HG02571 (cell line): ENCODE results near the gene FAM135A.

ENCODE experiments used
- ATAC-seq: cut with Tn5 transposase; IDR thresholded peaks from one replicate; pipeline ENCODE4 v1.9.1; 2021; ENCODE audit warnings: mild to moderate bottlenecking, moderate library complexity; ENCODE audit not compliant: unreplicated experiment

FAM135A gene

DNA sequence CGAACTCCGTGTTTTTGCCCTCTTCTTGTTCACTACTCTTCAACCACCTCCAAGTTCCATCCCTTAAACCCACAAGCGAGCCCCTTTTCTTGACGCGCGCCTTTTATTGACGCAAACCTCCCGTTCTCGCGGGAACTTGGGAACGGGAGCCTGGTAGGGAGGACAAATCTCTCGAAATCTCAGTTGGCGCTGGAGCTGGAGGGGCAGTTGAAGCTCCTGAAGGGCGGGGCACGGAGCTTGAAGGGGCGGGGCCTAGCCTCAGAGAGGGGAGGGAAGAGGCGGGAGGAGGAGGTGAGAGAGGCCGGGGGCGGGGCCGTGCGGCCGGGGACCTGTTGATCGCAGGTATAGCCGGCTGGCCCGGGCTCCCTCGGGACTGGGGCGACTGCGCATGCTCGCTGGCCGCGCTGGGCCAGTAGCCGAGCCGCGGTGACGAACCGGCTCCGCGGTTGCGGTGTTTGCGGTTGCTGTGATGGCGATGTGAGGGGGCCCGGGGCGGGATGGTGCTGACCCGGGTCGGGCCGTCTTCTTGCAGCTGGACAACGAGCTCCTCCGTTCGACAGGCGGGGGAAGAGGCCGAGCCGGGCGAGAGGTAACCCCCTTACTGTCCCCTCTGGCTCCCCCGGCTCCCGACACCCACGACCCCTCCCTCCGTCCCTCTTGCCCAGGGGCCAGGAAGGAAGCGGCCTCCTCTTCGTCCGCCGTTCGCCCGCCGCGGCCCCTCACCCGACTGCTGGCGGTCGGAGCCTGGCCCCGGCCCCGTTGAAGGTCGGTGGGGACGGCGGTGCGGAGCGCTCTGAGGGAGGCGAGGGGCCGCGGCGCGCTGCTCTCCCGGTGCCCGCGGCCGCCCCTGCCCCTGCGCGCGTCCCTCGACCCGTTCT is at the start of gene FAM135A:
FAM135A (plus strand) TSS at position 395 of the 878 bp plus-strand sequence. CDS start 14,835 bp downstream, outside the sequence.
- peak; percentile 88 for ATAC-seq

DNA sequence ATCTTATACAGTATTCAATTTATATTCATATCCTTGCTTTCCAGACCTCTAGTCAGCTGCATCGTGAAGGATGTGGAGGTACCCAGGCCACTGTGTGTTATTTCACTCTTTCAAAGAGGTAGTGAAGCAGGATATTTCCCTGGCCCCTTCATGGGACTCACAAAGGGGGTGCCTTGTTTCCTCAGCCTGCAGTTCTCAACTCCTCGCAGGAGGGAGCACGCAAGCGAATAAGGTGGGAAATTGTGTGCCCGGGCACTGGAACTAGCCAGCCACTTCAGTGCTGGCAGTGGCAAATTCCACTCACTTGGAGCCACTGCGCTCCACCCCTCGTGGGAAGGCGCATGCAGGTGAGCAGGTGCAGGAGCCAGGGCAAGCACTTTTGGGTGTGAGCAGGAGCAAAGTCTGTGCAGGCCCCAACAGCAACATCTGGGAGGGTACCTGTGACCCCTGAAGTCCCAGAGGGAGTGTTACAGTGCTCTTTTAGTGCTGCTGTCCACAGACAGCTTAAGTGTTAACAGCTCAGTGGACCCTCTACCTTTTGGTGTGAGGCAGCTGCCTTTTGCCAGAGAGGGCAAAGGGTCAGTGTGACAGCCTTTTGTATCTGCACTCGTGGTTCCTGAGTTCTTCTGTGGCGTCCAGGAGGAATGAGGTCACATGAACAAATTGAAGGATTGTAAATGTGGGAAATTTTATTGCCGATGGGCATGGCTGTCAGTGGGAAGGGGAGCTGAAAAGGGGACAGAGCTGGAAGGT is 49.4 kb upstream of the FAM135A start:
- no peak for ATAC-seq

DNA sequence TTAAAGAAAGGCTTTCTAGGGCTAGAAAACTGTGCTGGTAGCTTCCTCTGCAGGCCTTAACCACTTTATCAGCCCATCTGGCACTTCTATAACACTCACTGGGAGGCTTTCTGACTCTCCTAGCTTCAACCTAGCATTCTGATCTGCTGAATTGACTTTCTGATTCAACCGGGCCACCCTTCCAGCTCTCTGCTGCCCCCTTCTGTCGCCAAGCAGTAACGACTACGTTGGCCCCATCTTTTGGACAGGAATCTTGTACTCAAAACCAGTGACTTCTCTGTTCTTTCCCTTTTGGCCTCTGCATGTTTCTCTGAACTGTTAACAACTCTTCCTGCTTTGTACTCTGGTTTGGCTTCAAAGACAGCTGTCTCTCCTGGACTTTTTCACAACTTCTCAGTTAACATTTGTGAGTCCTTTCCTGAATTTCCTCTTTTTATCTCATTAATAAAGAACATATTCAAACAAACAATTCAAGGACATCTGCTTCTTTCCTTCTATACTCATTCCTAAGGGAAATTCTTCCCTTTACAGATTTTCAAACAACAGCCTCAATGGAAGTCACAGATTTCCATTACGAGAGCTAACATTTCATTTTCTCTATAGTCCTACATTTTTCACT is 43.9 kb upstream of the FAM135A start:
- peak; percentile 80 for ATAC-seq

DNA sequence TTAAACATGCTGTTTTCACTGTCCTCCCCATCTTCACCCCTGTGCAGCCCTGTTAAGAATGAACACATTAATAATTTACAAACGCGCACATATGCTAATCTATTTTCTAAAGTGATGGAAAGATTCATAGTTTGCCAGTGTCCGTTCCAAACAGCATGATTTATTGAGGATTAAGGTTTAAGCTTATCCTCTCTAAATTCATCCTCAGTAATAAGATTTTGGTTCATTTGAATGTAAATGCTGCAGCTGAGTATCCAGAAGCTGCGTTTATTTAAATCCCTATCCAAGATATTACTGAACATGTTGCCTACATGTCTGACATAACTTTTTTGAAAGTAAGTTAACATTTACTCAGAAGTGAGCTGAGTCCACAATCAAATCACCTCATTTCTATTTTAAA is 42.8 kb upstream of the FAM135A start:
- no peak for ATAC-seq

DNA sequence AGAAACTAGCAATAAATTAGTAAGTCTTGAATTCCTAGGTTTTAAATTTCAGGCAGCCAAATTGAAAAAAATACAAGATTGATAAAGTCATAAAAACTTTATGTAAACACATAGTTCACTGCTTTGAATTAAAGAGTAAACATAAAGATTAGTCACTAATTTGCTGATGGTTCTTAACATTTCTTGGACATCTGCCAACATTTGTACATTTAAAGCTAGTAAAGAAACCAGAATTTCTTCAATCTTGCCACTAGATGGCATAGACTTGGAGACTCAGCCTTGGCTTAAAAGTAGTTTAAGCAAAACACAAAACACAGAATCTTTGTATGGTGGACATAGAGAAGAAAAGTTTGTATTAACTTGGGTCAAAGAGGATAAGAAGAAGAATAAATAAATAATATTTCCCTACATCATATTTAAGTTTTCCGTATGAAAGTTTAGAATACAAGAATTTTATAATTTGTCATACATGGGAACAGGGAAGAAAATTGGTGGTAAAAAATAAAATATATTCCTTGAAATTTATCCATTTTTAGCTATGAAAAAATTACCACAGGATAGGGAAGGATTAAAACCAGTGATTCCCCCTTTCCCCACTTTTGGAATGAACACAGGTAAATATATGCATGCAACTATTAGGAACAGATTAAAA is 41.7 kb upstream of the FAM135A start:
- ATAC-seq: no peak

DNA sequence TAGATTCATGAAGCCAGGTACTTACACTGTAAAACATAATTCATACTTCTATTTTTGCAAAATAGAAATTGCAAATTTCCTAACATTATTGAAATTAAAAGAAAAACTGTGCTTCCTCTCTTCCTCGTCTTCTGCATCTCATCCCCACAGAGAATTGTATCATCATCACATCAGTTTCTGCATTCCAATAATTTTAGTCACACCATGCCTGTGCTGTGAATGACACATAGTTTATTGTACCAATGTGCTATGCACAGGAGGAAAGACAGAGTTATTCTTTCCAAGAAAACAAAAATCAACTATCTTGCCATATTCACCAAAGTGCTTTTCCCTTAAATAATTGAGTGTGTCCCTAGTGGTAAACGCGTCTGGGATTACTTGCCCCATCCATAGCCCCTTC is 38.1 kb upstream of the FAM135A start:
- ATAC-seq: no peak

DNA sequence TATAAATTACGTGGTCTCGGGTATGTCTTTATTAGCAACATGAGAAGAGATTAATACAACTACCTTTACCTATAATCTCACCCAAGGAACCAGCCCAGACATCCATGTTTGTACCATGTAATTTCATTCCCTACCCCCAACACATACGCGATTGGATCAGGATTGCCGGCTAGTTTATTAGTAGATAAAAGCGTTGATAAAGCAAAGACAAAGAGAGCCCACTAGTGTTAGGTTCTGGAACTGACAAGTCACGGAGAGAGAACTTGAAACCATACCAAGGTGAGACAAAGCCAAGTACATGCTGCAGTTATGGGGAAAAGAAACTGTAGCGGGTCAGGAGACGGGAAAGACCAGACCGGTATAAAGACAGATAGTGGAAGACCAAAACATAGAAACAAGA is 37.4 kb upstream of the FAM135A start:
- ATAC-seq: no peak

DNA sequence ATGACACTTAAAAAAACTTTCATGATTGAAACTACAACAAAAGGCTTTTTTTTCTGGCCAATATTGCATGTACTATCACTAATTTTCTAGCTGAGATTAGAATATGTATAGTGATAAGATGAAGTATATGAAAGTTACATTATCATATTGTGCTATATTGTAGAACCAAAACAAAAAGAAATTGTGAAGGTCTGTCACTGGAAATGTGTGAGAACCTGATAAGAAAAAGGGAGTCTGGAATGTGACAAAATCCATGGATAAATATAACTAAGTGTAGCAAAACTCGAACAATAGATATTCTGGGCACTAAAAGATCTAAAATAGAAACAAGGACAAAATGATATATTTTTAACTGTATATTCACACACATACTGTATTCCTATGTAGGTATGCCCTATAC is 36.7 kb upstream of the FAM135A start:
- no peak for ATAC-seq

DNA sequence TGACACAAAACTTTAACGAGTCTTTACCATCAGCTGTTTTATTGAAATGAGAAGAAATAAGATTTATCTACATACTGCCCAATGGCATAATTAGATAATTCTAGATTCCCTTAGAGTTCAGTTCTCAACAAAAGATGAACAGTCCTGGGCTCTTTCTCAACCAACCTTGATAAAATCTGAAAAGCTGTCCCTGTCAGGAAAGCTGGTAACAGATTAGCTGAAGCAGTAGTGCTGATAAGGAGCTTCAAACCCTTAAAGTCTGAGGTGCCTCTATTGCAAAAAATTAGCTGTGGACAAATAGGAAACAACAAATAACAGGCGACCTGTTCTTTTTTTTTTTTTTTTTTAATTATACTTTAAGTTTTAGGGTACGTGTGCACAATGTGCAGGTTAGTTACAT is 35.9 kb upstream of the FAM135A start:
- ATAC-seq: no peak

DNA sequence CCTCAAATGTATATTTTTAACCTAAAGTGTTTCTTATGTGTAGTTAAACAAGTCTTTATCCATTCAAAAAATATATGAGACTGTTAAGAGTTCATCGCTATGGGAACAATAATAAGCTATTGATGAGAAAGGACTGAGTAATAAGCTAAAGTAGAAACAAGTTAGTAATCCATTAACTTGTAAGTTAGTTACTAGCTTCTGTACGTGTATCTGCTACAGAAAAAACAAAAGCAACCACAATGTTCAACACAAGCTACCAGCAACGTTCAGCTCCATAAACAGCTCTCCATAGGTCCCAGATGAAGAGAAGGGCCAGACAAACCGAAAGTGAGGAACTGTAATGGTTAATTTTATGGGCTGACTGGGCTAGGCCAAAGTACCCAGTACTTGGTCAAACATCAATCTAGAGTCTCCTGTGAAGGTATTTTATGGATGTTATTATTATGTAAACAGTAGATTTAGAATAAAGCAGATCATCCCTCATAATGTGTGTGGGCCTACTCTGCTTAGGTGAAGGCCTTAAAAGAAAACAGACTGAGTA is 33.8 kb upstream of the FAM135A start:
- no peak for ATAC-seq

DNA sequence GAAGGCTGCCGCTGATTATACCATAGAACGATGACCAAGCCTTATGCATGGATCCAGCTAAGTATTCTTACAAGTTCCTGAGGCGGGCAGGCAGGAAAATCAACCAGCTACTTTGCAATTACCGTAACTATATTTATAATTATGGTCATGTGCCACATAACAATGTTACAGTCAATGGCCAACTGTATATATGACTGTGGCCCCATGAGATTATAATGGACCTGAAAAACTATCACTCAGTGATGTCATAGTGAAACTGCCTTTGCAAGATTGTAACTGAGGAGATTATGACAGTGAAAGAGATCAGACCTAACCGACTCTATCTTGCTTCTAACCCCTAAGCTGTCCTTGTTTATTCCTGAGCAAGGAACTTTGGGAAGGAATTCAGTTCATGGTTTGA is 33.1 kb upstream of the FAM135A start:
- ATAC-seq: no peak

DNA sequence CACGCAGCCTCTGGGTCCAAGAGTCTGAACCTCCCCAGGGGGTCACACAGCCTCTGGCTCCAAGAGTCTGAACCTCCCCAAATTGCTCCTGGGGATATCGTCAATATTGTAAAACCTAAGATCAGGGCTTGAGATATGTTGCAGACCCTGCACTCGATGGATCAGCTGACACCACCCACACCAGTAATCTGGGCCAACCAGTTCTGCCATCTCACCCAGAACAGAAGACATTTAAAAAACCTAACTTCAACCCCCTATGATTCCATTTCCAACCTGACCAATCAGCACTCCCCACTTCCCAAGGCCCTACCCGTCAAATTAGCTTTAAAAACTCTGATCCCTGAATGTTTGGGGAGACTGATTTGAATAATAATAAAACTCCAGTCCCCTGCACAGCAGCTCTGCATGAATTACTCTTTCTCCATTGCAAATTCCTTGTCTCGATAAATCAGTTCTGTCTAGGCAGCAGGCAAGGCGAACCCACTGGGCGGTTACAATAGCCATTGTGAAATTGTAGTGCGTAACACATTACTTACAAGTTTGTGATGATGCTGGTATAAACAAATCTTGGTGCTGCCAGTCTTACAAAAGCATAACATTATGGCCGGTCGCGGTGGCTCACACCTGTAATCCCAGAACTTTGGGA is 32.4 kb upstream of the FAM135A start:
- no peak for ATAC-seq

DNA sequence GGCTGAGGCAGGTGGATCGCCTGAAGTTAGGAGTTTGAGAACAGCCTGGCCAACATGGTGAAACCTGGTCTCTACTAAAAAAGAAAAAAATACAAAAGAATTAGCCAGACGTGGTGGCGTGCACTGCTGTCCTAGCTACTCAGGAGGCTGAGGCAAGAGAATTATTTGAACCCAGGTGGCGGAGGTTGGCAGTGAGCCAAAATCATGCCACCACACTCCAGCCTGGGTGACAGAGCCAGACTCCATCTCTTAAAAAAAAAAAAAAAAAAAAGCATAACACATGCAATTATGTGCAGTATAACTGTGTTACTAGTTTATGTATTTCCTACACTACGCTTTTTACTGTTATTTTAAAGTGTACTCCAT is 31.9 kb upstream of the FAM135A start:
- ATAC-seq: no peak

DNA sequence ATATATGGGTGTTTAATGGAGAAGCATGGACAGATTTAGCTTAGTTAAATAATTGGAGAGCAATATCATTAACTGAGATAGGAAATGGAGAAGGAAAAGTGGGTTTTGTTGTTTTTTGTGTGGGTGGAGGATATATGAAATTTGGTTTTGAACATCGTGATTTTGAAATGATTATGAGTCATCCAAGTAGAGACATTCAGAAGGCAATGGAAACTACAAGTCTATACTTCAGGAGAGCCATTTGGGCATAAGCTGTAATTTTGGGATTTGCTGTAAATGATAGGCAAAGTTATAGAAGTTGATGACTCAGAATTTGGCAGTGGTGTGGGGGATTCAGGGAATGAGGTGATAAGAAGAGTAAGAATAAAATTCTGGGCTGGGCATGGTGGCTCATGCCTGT is 27.4 kb upstream of the FAM135A start:
- ATAC-seq: no peak

DNA sequence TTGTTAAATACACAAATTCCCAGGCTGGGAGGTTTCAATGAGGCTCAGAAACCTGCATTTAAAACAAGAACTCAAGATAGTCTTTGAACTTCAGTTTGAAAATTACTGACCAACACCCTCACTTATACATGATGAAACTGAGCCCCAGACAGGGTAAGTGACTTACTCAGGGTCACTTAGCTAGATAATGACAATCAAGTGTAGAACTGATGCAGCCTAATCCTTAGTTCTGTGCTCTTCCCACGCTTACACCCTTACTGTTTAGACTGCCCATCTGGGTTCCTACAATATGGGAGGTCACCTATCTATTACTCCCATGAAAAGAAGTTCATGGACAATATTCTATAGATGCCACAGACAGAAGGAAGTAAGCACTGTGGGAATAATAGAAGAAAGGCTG is 24.5 kb upstream of the FAM135A start:
- no peak for ATAC-seq

DNA sequence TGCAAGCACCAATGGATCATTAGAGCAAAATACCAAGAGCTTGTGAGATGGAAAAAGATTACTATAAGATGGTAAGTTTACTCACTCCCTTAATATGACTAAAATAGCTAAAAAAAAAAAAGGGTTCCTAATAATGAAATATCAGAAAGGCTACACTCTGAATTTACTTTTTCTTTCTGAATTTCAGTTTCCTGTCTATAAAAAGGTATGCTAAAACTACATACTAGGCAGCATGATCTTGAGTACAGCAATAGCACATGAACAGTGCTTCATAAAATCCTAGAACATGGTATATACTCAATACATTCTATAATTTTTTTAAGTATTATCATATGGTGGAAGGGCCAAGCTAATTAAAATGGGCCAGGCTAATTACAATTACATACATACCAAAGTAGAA is 24.0 kb upstream of the FAM135A start:
- ATAC-seq: no peak

DNA sequence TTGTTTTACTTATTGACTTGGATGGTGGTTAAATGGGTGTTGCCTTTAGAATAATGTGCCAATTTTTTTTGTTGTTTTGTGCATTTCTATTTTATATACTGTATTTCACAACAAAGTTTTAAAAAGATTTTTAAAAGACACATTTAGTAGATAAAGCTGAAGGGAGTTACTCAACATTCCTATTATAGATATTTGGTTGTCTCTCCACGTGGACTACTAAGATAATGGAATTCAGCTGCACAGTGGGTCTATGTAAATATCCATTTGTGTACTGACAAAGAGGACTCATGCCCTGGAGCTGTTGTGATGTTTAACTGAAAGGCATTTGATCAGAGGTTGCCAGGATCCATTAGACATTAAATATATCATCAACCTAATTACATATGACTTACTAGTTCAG is 23.2 kb upstream of the FAM135A start:
- no peak for ATAC-seq

DNA sequence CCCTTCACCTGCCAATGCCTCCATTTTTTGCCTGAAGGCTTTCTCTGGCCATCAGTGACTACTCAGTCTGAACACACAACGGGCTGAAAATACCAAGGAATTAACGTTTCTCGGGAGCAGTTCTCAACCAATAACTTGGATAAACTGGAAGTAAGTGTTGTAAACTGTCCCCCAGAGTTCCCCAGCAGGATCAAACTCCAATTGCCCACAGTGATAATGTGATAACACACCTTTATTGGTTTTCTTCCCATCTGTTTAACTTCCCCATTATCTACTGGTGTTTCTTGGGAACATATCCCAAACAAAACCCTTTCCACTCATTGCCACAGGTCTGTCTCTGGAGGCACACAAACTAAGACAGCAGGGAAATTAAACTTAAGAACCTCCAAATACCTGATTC is 21.8 kb upstream of the FAM135A start:
- no peak for ATAC-seq

DNA sequence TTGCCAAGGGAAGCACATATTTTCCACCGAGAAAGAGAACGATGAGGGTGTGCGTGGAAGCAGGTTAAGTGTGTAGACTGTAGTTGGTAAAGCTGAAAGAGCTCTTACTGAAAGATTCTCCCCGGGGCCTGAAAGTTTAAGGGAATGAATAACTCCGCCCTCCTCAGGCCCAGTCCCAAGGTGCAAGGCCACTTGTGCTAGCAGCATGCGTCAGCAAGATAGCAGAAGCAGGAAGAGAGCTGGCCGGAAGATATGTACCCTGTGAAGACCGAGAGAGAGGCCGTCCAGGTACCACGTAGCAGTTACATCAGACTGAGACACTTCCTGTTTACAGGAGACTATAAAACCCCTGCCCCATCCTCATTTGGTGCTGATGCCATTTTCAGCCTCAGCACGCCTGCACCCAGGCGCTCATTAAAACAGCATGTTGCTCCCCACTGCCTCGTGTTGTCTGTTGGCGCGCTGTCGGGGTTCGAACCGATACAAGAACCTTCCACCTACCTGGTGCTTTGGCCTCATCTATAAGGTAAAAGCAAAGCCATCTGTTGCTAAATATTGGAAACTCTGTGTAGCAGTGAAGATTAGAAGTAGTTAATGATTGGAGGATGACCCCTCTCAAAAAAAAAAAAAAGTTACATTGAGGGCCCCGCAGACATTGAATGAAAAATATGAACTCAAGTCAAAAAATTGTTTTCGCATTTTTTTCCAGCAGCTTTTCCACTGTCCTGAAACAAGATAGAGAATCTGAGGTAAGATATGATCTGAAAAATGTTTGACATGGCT is 18.6 kb upstream of the FAM135A start:
- no peak for ATAC-seq

DNA sequence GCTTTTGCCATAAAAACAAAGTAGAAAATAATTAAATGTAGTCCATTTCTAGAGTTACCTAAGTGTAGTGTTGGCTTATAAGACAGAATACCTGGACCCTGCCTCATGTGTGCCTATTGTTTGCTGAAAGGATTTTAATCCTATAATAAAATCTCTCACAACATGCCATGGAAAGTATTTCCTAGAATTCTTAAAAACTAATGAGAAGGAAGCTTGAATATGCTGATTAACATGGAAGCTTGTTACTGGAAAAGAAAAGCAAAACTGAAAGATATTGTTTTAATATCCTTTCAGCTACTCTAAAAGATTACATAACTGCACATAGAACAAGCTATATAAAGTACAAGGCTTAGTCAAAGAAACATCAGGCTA is 18.0 kb upstream of the FAM135A start:
- ATAC-seq: no peak
